ENCODE results near the gene PTBP3.

DNA sequence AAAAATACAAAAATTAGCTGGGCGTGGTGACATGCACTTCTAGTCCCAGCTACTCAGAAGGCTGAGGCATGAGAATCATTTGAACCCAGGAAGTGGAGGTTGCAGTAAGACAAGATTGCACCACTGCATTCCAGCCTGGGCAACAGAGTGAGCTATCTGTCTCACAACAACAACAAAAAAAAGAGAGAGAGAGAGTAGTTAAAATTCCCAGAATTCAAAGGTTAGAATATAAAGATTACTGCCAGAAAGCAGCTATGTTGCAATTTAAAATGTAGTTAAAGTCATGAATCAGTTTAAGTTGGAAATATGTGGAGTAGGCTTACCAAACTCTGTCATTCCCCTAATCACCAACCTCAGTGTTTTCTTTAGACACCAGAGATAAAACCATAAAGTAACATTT, 99.7 kb downstream of the PTBP3 start:
- no peak for TF ChIP-seq POLR2A (IDR thresholded peaks at IDR 0.05; ENCODE audit: low read length)
- TF ChIP-seq GATA1 (IDR thresholded peaks at IDR 0.05; ENCODE audit: low read depth, low read length), result no peak

Measured in erythroblast (primary cell).